ENCODE measurements around the gene MED13L. TPM values are rescaled to one million over a fixed set of nuclear protein-coding genes. Genes with fewer than 3 reads are reported as not detected.
"Not testable (repeated sequence)": the region's sequence is repeated elsewhere in the genome, so short reads cannot be mapped to it uniquely, and the experiment has no call there.

The MED13L gene
- total and polyA plus RNA-seq, 4 donors: 7.9 to 94.0 (median 37.7) TPM

DNA sequence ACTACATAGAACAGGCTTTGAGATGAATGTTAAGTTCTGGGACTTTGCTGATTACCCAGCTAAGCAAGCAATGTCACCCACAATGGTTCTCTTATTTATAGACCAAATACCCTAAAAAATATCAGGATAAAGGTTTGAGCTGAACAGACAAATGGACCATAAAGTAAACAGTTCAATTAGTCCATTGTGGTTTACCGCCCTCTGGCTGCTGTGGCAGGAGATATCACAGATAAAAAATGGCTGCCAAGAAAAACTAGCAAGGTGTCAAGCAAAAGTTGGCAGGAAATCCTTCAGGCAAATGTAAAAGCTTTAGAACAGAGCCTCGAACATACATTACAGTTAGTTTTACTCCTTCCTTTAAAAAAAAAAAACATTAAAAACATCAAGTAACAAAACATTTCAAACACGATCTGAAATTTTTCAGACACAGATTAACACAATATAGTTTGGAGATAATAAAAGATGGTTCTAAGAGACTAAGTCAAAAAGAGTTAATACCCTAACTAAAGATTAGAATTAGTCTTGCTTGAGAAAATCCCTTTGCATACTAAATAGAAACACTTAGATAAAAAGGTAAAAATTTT, 41.3 kb downstream of the MED13L start:
- TF ChIP-seq SP1 (IDR thresholded peaks at IDR 0.05): no peak
- peak in 1 of 2 donors; percentile 12 for TF ChIP-seq HNF4A (conservative IDR thresholded peaks at IDR 0.05)
- peak; percentile 94 for TF ChIP-seq RAD21 (IDR thresholded peaks at IDR 0.05)
- TF ChIP-seq YY1 (IDR thresholded peaks at IDR 0.05): peak; percentile 92
- TF ChIP-seq GABPA (IDR thresholded peaks at IDR 0.05 in 1 of 2, conservative IDR thresholded peaks at IDR 0.05 in 1 of 2): no peak
- TF ChIP-seq FOXA2 (IDR thresholded peaks at IDR 0.05): peak; percentile 54
- TF ChIP-seq, protein P1, sequence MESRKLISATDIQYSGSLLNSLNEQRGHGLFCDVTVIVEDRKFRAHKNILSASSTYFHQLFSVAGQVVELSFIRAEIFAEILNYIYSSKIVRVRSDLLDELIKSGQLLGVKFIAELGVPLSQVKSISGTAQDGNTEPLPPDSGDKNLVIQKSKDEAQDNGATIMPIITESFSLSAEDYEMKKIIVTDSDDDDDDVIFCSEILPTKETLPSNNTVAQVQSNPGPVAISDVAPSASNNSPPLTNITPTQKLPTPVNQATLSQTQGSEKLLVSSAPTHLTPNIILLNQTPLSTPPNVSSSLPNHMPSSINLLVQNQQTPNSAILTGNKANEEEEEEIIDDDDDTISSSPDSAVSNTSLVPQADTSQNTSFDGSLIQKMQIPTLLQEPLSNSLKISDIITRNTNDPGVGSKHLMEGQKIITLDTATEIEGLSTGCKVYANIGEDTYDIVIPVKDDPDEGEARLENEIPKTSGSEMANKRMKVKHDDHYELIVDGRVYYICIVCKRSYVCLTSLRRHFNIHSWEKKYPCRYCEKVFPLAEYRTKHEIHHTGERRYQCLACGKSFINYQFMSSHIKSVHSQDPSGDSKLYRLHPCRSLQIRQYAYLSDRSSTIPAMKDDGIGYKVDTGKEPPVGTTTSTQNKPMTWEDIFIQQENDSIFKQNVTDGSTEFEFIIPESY (IDR thresholded peaks at IDR 0.05): no peak
- no peak for TF ChIP-seq HNF4G (IDR thresholded peaks at IDR 0.05)
- peak in 1 of 2 donors; percentile 14 for TF ChIP-seq RXRA (IDR thresholded peaks at IDR 0.05)
- TF ChIP-seq, protein P2, sequence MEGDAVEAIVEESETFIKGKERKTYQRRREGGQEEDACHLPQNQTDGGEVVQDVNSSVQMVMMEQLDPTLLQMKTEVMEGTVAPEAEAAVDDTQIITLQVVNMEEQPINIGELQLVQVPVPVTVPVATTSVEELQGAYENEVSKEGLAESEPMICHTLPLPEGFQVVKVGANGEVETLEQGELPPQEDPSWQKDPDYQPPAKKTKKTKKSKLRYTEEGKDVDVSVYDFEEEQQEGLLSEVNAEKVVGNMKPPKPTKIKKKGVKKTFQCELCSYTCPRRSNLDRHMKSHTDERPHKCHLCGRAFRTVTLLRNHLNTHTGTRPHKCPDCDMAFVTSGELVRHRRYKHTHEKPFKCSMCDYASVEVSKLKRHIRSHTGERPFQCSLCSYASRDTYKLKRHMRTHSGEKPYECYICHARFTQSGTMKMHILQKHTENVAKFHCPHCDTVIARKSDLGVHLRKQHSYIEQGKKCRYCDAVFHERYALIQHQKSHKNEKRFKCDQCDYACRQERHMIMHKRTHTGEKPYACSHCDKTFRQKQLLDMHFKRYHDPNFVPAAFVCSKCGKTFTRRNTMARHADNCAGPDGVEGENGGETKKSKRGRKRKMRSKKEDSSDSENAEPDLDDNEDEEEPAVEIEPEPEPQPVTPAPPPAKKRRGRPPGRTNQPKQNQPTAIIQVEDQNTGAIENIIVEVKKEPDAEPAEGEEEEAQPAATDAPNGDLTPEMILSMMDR (IDR thresholded peaks at IDR 0.05; ENCODE audit: low read depth, low read length, missing input control): peak; percentile 78
- TF ChIP-seq, protein P3, sequence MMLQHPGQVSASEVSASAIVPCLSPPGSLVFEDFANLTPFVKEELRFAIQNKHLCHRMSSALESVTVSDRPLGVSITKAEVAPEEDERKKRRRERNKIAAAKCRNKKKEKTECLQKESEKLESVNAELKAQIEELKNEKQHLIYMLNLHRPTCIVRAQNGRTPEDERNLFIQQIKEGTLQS (IDR thresholded peaks at IDR 0.05): no peak
- TF ChIP-seq JUND (IDR thresholded peaks at IDR 0.05): no peak
- TF ChIP-seq FOXA1 (IDR thresholded peaks at IDR 0.05): peak; percentile 10
- DNase-seq (ENCODE audit: low spot score): peak; percentile 49
- H3K9ac ChIP-seq (ENCODE audit: low read depth in 1 of 2, low read length in 2 of 2): peak overlapping the region in 1 of 2 donors; percentile 37
- 13% methylated on average over 3 of the region's 3 CpGs for WGBS
- H3K9me3 ChIP-seq (ENCODE audit: control insufficient read depth in 4 of 4, low read length in 3 of 4): no peaks in the 10 kb centered on the region
- no peak overlapping the region for H3K4me3 ChIP-seq (ENCODE audit: low read depth in 1 of 3, low read length in 3 of 3)
- no peaks in the 10 kb centered on the region for H3K27me3 ChIP-seq (ENCODE audit: control insufficient read depth in 4 of 4, insufficient read depth in 4 of 4, low read length in 3 of 4)
- H3K4me1 ChIP-seq (ENCODE audit: control insufficient read depth in 4 of 4, insufficient read depth in 4 of 4, low read length in 3 of 4): peaks cover 3 to 19% (median 9%) of the 10 kb centered on the region in 4 donors
- H3K36me3 ChIP-seq (ENCODE audit: control insufficient read depth in 4 of 4, insufficient read depth in 3 of 4, low read depth in 1 of 4, low read length in 3 of 4): no peaks in the 10 kb centered on the region
- H3K27ac ChIP-seq (ENCODE audit: low read depth in 1 of 2, low read length in 2 of 2): no peak overlapping the region

DNA sequence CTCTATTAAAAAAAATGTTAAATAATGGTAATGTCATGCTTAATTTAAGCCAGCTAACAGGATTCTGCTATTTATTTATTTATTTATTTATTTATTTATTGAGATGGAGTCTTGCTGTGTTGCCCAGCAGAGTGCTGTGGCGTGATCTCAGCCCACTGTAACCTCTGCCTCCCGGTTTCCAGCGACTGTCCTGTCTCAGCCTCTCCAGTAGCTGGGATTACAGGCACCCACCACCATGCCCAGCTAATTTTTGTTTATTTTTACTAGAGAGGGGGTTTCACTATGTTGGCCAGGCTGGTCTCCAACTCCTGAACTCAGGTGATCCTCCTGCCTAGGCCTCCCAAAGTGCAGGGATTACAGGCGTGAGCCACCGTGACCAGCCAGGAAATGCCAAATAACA, 43.3 kb downstream of the MED13L start:
- 98% methylated on average over 5 of the region's 5 CpGs for WGBS
- H3K4me1 ChIP-seq (ENCODE audit: control insufficient read depth in 4 of 4, insufficient read depth in 4 of 4, low read length in 3 of 4): peaks cover 2 to 14% (median 9%) of the 10 kb centered on the region in 4 donors
- H3K27me3 ChIP-seq (ENCODE audit: control insufficient read depth in 4 of 4, insufficient read depth in 4 of 4, low read length in 3 of 4); H3K36me3 ChIP-seq (ENCODE audit: control insufficient read depth in 4 of 4, insufficient read depth in 3 of 4, low read depth in 1 of 4, low read length in 3 of 4); H3K4me3 ChIP-seq (ENCODE audit: low read depth in 1 of 3, low read length in 3 of 3); H3K9me3 ChIP-seq (ENCODE audit: control insufficient read depth in 4 of 4, low read length in 3 of 4); H3K27ac ChIP-seq (ENCODE audit: low read depth in 1 of 2, low read length in 2 of 2); DNase-seq (ENCODE audit: low spot score); H3K9ac ChIP-seq (ENCODE audit: low read depth in 1 of 2, low read length in 2 of 2): not testable (repeated sequence)

DNA sequence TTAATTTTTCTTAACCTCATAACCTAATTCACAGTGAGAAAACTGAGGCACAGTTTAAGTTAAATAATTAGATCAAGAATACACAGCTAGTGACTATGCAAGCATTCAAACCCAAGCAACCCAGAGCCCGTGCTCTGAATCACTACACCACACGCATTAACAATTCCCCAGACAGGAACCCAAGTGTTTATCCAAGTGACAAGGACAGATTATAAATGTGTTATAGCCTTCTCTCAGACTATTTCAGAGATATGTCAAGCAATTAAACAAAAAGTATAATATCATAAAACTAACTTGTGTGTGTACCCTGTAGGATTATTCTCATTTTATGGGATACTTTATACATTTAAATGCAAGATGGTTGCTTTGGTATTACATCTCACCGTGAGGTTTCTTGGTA, 43.8 kb downstream of the MED13L start:
- no peak for DNase-seq (ENCODE audit: low spot score)
- no peaks in the 10 kb centered on the region for H3K9me3 ChIP-seq (ENCODE audit: control insufficient read depth in 4 of 4, low read length in 3 of 4)
- WGBS: 86% methylated on average over 3 of the region's 3 CpGs
- H3K4me3 ChIP-seq (ENCODE audit: low read depth in 1 of 3, low read length in 3 of 3): no peak overlapping the region
- H3K9ac ChIP-seq (ENCODE audit: low read depth in 1 of 2, low read length in 2 of 2): no peak overlapping the region
- no peak overlapping the region for H3K27ac ChIP-seq (ENCODE audit: low read depth in 1 of 2, low read length in 2 of 2)
- H3K27me3 ChIP-seq (ENCODE audit: control insufficient read depth in 4 of 4, insufficient read depth in 4 of 4, low read length in 3 of 4): no peaks in the 10 kb centered on the region
- no peaks in the 10 kb centered on the region for H3K36me3 ChIP-seq (ENCODE audit: control insufficient read depth in 4 of 4, insufficient read depth in 3 of 4, low read depth in 1 of 4, low read length in 3 of 4)
- H3K4me1 ChIP-seq (ENCODE audit: control insufficient read depth in 4 of 4, insufficient read depth in 4 of 4, low read length in 3 of 4): peaks cover 2 to 14% (median 9%) of the 10 kb centered on the region in 4 donors
- TF ChIP-seq GABPA (IDR thresholded peaks at IDR 0.05 in 1 of 2, conservative IDR thresholded peaks at IDR 0.05 in 1 of 2) (no peak), TAF1 (conservative IDR thresholded peaks at IDR 0.05) (no peak), YY1 (IDR thresholded peaks at IDR 0.05) (no peak), FOXA2 (IDR thresholded peaks at IDR 0.05) (no peak), FOXA1 (IDR thresholded peaks at IDR 0.05) (no peak), SP1 (IDR thresholded peaks at IDR 0.05) (no peak), RAD21 (IDR thresholded peaks at IDR 0.05) (no peak), JUND (IDR thresholded peaks at IDR 0.05) (no peak), HNF4A (conservative IDR thresholded peaks at IDR 0.05) (no peak)
- TF ChIP-seq, protein P2 (IDR thresholded peaks at IDR 0.05; ENCODE audit: low read depth, low read length, missing input control): no peak
- TF ChIP-seq, protein P4, sequence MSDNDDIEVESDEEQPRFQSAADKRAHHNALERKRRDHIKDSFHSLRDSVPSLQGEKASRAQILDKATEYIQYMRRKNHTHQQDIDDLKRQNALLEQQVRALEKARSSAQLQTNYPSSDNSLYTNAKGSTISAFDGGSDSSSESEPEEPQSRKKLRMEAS (IDR thresholded peaks at IDR 0.05): no peak
- TF ChIP-seq, protein P1 (IDR thresholded peaks at IDR 0.05): no peak
